PC-9 (cell line): ENCODE measurements around the gene KDM4C. TPM values are rescaled to one million over a fixed set of nuclear protein-coding genes. Genes with fewer than 3 reads are reported as not detected.
"Not testable (repeated sequence)": the region's sequence is repeated elsewhere in the genome, so short reads cannot be mapped to it uniquely, and the experiment has no call there.

Experiments
- BruUV-seq: library from RNA; stranded (reverse); fragments of 400-500 nt; replicated peaks from 2 replicates; lab custom pipeline; 2021; lab: Mats Ljungman, UMichigan
- CTCF ChIA-PET: fragments of 300-600 bp; sonication (Branson Sonifier 250); formaldehyde crosslinking; loops from one replicate; lab custom pipeline; 2022; ENCODE audit warnings: antibody characterized with exemption; lab: Charles Lee
- POLR2A ChIA-PET: fragments of 300-600 bp; sonication (Branson Sonifier 250); formaldehyde crosslinking; loops from one replicate; lab custom pipeline; 2022; ENCODE audit warnings: antibody characterized with exemption; ENCODE audit not compliant: unreplicated experiment; lab: Charles Lee
- DNase-seq, 2 experiments: peaks; one replicate each; pipeline versions ENCODE4 v3.0.0 to v3.0.0-alpha.2; 2015 to 2022; ENCODE audit warnings: mixed read lengths in 1 of 2
- H2AFZ ChIP-seq: fragments of 200-600 bp; sonication (generic); 2 replicates; pipeline ENCODE4 v1.8.1; 2017; ENCODE audit warnings: antibody characterized with exemption
- H3F3A ChIP-seq: fragments of 200-600 bp; sonication (generic); 2 replicates; pipeline ENCODE4 v1.8.1; 2017; ENCODE audit warnings: antibody characterized with exemption, mild to moderate bottlenecking, low read depth; ENCODE audit not compliant: insufficient read depth
- H3K27ac ChIP-seq: fragments of 200-600 bp; sonication (generic); 2 replicates; pipeline ENCODE4 v1.6.1; 2016; ENCODE audit warnings: mixed run types
- H3K27me3 ChIP-seq: fragments of 200-600 bp; sonication (generic); 2 replicates; pipeline ENCODE4 v1.6.1; 2016; ENCODE audit warnings: low read depth, mixed run types; ENCODE audit not compliant: insufficient read depth
- H3K36me3 ChIP-seq: fragments of 200-600 bp; sonication (generic); 2 replicates; pipeline ENCODE4 v1.6.1; 2016; ENCODE audit warnings: low read depth, mixed run types
- H3K4me1 ChIP-seq: fragments of 200-600 bp; sonication (generic); replicated peaks from 2 replicates; pipeline ENCODE4 v1.6.1; 2016; ENCODE audit warnings: mixed run types; ENCODE audit not compliant: insufficient read depth
- H3K4me2 ChIP-seq: fragments of 200-600 bp; sonication (generic); 2 replicates; pipeline ENCODE4 v1.6.1; 2017; ENCODE audit warnings: mixed run types
- H3K4me3 ChIP-seq: fragments of 200-600 bp; sonication (generic); 2 replicates; pipeline ENCODE4 v1.6.1; 2016; ENCODE audit warnings: mixed run types
- H3K79me2 ChIP-seq: fragments of 200-600 bp; sonication (generic); 2 replicates; pipeline ENCODE4 v1.6.1; 2017; ENCODE audit warnings: low read depth, mixed run types
- H3K9me2 ChIP-seq: fragments of 200-600 bp; sonication (generic); 2 replicates; pipeline ENCODE4 v1.8.1; 2017; ENCODE audit warnings: mild to moderate bottlenecking; ENCODE audit not compliant: insufficient read depth
- H3K9me3 ChIP-seq: fragments of 200-600 bp; sonication (generic); 2 replicates; pipeline ENCODE4 v1.8.1; 2016; ENCODE audit warnings: low read depth; ENCODE audit not compliant: insufficient read depth
- H4K20me1 ChIP-seq: fragments of 200-600 bp; sonication (generic); 2 replicates; pipeline ENCODE4 v1.8.1; 2017; ENCODE audit not compliant: insufficient read depth
- EZH2 ChIP-seq: fragments of 200-600 bp; sonication (generic); IDR thresholded peaks from 2 replicates; pipeline ENCODE4 v1.8.0; 2017; ENCODE audit warnings: antibody characterized with exemption, low read depth
- intact Hi-C: fragments of 100-400 bp; cut with micrococcal nuclease; formaldehyde crosslinking; loops from one replicate; pipeline ENCODE4 v1.10.0; 2022; ENCODE audit not compliant: unreplicated experiment
- total RNA-seq: library from RNA; stranded (reverse); gene quantifications from 2 replicates; pipeline ENCODE4 v1.2.3, GENCODE V29; 2021
- TF ChIP-seq, protein P1 (sequence below): fragments of 200-600 bp; sonication (generic); conservative IDR thresholded peaks from 2 replicates; pipeline ENCODE4 v1.6.1; 2017; ENCODE audit warnings: mixed run types, antibody characterized with exemption, mild to moderate bottlenecking, moderate library complexity

Gene KDM4C
- total RNA-seq, 1 experiment from 2014 or later, result 12.9 TPM

DNA sequence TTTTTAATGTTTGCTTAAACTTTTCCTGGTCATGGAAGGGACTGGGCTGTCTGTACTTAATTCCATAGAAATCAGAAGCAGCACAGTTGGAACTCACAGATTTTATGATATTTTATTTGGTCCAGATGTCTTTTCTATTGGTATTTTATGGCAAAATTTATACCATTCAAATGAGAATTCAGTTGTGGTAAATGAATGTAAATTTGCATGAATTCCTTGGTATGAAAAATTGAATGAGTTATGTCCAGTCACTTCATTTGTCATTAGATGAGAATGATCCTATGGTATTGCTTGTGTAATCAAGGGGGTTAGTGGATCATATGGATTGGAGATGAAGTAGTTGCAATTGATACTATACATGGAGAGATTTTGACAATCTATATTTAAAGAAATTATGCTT lies 188.0 kb downstream of the KDM4C start:
- Histone ChIP-seq H3F3A (no peaks in the 10 kb centered on the region), H3K4me1 (no peaks in the 10 kb centered on the region), H3K27me3 (no peaks in the 10 kb centered on the region), H3K4me3 (no peak overlapping the region), H3K9me3 (no peaks in the 10 kb centered on the region), H4K20me1 (0 out of 2 replicates have a peak, but pooled peaks cover 3% of the 10 kb centered on the region), H3K36me3 (no peaks in the 10 kb centered on the region), H3K4me2 (no peak overlapping the region), H3K9me2 (no peaks in the 10 kb centered on the region), H3K79me2 (no peaks in the 10 kb centered on the region), H3K27ac (no peak overlapping the region), H2AFZ (no peak overlapping the region)
- DNase-seq, result no peak
- ChIA-PET CTCF (no interaction called here), POLR2A (no interaction called here)
- TF ChIP-seq, protein P1, sequence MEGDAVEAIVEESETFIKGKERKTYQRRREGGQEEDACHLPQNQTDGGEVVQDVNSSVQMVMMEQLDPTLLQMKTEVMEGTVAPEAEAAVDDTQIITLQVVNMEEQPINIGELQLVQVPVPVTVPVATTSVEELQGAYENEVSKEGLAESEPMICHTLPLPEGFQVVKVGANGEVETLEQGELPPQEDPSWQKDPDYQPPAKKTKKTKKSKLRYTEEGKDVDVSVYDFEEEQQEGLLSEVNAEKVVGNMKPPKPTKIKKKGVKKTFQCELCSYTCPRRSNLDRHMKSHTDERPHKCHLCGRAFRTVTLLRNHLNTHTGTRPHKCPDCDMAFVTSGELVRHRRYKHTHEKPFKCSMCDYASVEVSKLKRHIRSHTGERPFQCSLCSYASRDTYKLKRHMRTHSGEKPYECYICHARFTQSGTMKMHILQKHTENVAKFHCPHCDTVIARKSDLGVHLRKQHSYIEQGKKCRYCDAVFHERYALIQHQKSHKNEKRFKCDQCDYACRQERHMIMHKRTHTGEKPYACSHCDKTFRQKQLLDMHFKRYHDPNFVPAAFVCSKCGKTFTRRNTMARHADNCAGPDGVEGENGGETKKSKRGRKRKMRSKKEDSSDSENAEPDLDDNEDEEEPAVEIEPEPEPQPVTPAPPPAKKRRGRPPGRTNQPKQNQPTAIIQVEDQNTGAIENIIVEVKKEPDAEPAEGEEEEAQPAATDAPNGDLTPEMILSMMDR, result no peak
- TF ChIP-seq EZH2, result no peak
- intact Hi-C loops, result no loop called here
- no TSS peak for BruUV-seq

DNA sequence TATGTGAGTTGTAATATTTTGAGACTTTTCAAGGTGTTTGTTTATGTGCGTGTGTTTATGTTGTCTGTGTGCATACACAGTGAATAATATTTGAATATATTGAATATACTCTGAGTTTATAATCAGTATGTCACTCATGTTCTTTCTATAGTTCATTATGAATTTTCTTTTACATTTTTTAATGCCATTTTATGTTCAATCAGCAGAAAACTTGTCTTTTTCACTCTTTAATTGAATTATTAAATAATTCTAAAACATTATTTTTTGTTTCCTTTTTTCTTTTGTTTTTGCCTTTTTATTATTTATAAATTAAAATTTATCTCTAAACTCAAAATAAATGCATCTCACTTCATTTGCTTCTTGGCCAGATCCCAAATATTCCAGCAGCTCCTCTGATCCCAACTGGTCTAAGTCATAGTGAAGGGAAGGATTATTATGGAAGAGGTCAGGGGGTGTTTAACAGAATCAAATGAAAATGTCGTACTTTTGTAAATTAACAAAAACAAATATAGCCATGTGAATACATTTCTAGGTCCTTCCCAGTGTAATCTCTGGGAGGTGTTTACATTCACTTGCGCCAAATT lies 188.9 kb downstream of the KDM4C start:
- H3K27me3 ChIP-seq, result no peaks in the 10 kb centered on the region
- no peaks in the 10 kb centered on the region for H3K79me2 ChIP-seq
- no peak for DNase-seq
- H3F3A ChIP-seq, result no peaks in the 10 kb centered on the region
- TF ChIP-seq, protein P1, result no peak
- no peak for TF ChIP-seq EZH2
- intact Hi-C loops, result no loop called here
- no peak overlapping the region for H3K27ac ChIP-seq
- no TSS peak for BruUV-seq
- H3K9me3 ChIP-seq, result no peaks in the 10 kb centered on the region
- no peak overlapping the region for H2AFZ ChIP-seq
- no peaks in the 10 kb centered on the region for H3K36me3 ChIP-seq
- CTCF ChIA-PET, result no interaction called here
- no peak overlapping the region for H3K4me2 ChIP-seq
- no peak overlapping the region for H3K4me3 ChIP-seq
- POLR2A ChIA-PET, result no interaction called here
- no peaks in the 10 kb centered on the region for H3K9me2 ChIP-seq
- H3K4me1 ChIP-seq, result no peaks in the 10 kb centered on the region
- H4K20me1 ChIP-seq, result 0 out of 2 replicates have a peak, but pooled peaks cover 3% of the 10 kb centered on the region

DNA sequence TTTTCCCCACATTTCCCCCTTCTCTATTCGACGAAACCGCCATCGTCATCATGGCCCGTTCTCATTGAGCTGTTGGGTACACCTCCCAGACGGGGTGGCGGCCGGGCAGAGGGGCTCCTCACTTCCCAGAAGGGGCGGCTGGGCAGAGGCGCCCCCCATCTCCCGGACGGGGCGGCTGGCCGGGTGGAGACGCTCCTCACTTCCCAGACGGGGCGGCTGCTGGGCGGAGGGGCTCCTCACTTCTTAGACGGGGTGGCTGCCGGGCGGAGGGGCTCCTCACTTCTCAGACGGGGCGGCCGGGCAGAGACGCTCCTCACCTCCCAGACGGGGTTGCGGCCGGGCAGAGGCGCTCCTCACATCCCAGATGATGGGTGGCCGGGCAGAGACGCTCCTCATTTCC lies 191.1 kb downstream of the KDM4C start:
- H3K79me2 ChIP-seq, H4K20me1 ChIP-seq, H3K36me3 ChIP-seq, DNase-seq, H3F3A ChIP-seq, H3K27ac ChIP-seq, H3K4me2 ChIP-seq, BruUV-seq, H2AFZ ChIP-seq, POLR2A ChIA-PET, H3K4me3 ChIP-seq, H3K27me3 ChIP-seq, H3K9me3 ChIP-seq, H3K9me2 ChIP-seq, H3K4me1 ChIP-seq, CTCF ChIA-PET, intact Hi-C loops: not testable (repeated sequence)
